BE2C (cell line): ENCODE measurements around the gene CLTA.
"Not testable (repeated sequence)": the region's sequence is repeated elsewhere in the genome, so short reads cannot be mapped to it uniquely, and the experiment has no call there.

Source experiments
- DNase-seq: peaks from one replicate; pipeline ENCODE4 v3.0.0-alpha.2; 2020
- H3K27me3 ChIP-seq: fragments of 250-450 bp; sonication (Bioruptor Pico); 2 replicates; pipeline ENCODE4 v1.5.1; 2020; ENCODE audit warnings: mild to moderate bottlenecking
- H3K36me3 ChIP-seq: fragments of 250-450 bp; sonication (Bioruptor Pico); 2 replicates; pipeline ENCODE4 v1.5.1; 2020; ENCODE audit warnings: mild to moderate bottlenecking
- H3K4me1 ChIP-seq: fragments of 250-450 bp; sonication (Bioruptor Pico); 2 replicates; pipeline ENCODE4 v1.5.1; 2020
- H3K4me3 ChIP-seq: 2 replicates; pipeline ENCODE4 v1.5.1; 2011; ENCODE audit warnings: low read depth, low read length
- H3K9me3 ChIP-seq: fragments of 250-450 bp; sonication (Bioruptor Pico); 2 replicates; pipeline ENCODE4 v1.5.1; 2020
- TF ChIP-seq, protein P1 (sequence below): IDR thresholded peaks from 2 replicates; pipeline ENCODE4 v1.5.1; 2012; ENCODE audit warnings: mild to moderate bottlenecking, low read depth, low read length

Gene CLTA

GRCh38 chr9:36222449-36222848 lies 31.7 kb downstream of the CLTA start:
- H3K36me3 ChIP-seq = peaks cover 62% of the 10 kb centered on the region

DNA sequence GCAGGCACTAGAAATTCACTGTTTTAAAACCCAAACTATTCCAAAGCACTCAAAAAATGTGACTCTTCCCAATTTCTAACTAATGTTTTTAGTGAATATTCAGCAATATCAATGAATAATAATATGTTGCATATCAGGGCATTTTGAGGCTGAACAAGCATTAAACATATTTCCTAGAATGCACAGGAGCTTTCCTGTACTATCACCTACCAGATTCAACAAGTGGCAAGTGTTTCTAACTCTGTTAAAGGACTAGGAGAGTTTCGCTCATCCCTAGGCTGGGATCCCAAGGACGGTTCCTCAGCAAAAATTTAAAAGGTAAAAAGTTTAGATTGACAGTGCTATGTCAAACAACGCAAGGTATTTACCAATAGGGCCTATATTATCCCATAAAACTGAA lies 46.5 kb downstream of the CLTA start:
- Histone ChIP-seq H3K9me3 (no peaks in the 10 kb centered on the region), H3K4me1 (no peaks in the 10 kb centered on the region), H3K4me3 (no peak overlapping the region), H3K27me3 (no peaks in the 10 kb centered on the region), H3K36me3 (peaks cover 18% of the 10 kb centered on the region)
- TF ChIP-seq, protein P1, sequence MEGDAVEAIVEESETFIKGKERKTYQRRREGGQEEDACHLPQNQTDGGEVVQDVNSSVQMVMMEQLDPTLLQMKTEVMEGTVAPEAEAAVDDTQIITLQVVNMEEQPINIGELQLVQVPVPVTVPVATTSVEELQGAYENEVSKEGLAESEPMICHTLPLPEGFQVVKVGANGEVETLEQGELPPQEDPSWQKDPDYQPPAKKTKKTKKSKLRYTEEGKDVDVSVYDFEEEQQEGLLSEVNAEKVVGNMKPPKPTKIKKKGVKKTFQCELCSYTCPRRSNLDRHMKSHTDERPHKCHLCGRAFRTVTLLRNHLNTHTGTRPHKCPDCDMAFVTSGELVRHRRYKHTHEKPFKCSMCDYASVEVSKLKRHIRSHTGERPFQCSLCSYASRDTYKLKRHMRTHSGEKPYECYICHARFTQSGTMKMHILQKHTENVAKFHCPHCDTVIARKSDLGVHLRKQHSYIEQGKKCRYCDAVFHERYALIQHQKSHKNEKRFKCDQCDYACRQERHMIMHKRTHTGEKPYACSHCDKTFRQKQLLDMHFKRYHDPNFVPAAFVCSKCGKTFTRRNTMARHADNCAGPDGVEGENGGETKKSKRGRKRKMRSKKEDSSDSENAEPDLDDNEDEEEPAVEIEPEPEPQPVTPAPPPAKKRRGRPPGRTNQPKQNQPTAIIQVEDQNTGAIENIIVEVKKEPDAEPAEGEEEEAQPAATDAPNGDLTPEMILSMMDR = no peak
- no peak for DNase-seq

More at GRCh38 chr9:36222449-36222848, 31.7 kb downstream of the CLTA start:
- H3K4me1 ChIP-seq = no peaks in the 10 kb centered on the region
- no peaks in the 10 kb centered on the region for H3K27me3 ChIP-seq
- TF ChIP-seq, protein P1 = no peak
- H3K9me3 ChIP-seq = no peaks in the 10 kb centered on the region
- H3K4me3 ChIP-seq = no peak overlapping the region
- DNase-seq = no peak

DNA sequence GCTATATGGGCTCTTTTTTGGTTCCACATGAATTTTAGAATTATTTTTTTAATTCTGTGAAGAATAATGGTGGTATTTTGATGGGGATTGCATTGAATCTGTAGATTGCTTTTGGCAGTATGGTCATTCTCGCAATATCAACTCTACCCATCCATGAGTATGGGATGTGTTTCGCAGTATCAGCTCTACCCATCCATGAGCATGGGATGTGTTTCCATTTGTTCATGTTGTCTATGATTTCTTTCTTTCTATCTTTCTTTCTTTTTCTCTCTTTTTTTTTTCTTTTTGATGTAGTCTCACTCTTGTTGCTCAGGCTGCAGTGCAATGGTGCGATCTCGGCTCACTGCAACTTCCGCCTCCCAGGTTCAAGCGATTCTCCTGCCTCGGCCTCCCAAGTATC lies 48.5 kb downstream of the CLTA start:
- not testable (repeated sequence) for H3K4me3 ChIP-seq, DNase-seq, H3K9me3 ChIP-seq, H3K27me3 ChIP-seq, H3K4me1 ChIP-seq
- peaks cover 17% of the 10 kb centered on the region for H3K36me3 ChIP-seq

DNA sequence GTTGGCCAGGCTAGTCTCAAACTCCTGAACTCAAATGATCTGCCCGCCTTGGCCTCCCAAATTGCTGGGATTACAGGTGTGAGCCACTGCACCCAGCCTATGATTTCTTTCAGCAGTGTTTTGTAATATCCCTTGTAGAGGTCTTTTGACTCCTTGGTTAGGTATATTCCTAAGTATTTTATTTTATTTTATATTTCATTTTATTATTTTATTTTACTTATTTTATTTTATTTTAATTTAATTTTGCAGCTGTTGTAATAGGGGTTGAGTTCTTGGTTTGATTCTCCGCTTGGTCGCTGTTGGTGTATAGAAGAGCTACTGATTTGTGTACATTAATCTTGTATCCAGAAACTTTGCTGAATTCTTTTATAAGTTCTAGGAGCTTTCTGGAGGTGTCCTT lies 49.0 kb downstream of the CLTA start:
- not testable (repeated sequence) for H3K9me3 ChIP-seq, H3K4me1 ChIP-seq, DNase-seq, H3K27me3 ChIP-seq, H3K4me3 ChIP-seq
- H3K36me3 ChIP-seq = peaks cover 17% of the 10 kb centered on the region

GRCh38 chr9:36245906-36246305 lies 55.2 kb downstream of the CLTA start:
- Histone ChIP-seq H3K27me3 (no peaks in the 10 kb centered on the region), H3K9me3 (no peaks in the 10 kb centered on the region), H3K4me3 (no peak overlapping the region), H3K4me1 (no peaks in the 10 kb centered on the region), H3K36me3 (peaks cover 18% of the 10 kb centered on the region)
- no peak for DNase-seq
- TF ChIP-seq, protein P1 = no peak

DNA sequence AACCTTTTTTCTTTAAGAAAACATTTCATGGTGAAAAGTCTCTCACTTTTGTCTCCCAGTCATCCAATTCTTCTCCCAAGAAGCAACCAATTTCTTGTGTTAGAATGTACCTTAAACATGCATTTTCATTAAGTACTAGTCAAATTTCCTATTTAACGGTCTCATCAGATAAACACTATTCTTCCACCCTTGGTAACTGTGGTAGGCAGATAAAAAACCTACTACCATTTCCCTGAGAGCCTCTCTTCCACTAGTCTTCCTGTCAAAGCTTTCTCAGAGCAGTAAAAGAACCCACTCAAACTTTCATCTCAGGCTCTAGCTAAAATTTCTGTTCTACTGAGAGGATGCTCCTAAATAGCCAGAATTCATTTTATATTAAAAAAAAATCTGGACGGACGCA lies 56.6 kb downstream of the CLTA start:
- Histone ChIP-seq H3K27me3 (no peaks in the 10 kb centered on the region), H3K36me3 (peaks cover 14% of the 10 kb centered on the region), H3K4me1 (no peaks in the 10 kb centered on the region), H3K9me3 (no peaks in the 10 kb centered on the region), H3K4me3 (no peak overlapping the region)
- DNase-seq = no peak
- TF ChIP-seq, protein P1 = no peak

GRCh38 chr9:36248061-36248460 lies 57.3 kb downstream of the CLTA start:
- not testable (repeated sequence) for H3K4me1 ChIP-seq, H3K27me3 ChIP-seq, H3K9me3 ChIP-seq, DNase-seq, H3K4me3 ChIP-seq
- peaks cover 11% of the 10 kb centered on the region for H3K36me3 ChIP-seq
- TF ChIP-seq, protein P1 = peak; percentile 32
